ENCODE measurements around the gene LY6G5C. TPM values are rescaled to one million over a fixed set of nuclear protein-coding genes. Genes with fewer than 3 reads are reported as not detected.

The LY6G5C gene
- total and polyA plus RNA-seq, 4 donors, result 0.40 to 13.1 (median 5.9) TPM

- WGBS (ENCODE audit: insufficient coverage), result 81% methylated on average over 3 of the region's 4 CpGs
- no peak overlapping the region for H3K4me3 ChIP-seq (ENCODE audit: low read depth, low read length)
- H3K4me1 ChIP-seq (ENCODE audit: control insufficient read depth, insufficient read depth, low read length), result no peaks in the 10 kb centered on the region
- H3K36me3 ChIP-seq (ENCODE audit: control insufficient read depth, insufficient read depth, low read length), result peaks cover 91% of the 10 kb centered on the region
- H3K9me3 ChIP-seq (ENCODE audit: control insufficient read depth, insufficient read depth, low read length), result no peaks in the 10 kb centered on the region
- no peak for DNase-seq (ENCODE audit: low read depth in 4 of 6, low spot score in 6 of 6)
- H3K27ac ChIP-seq (ENCODE audit: low read depth, low read length), result no peak overlapping the region
- no peaks in the 10 kb centered on the region for H3K27me3 ChIP-seq (ENCODE audit: control insufficient read depth, insufficient read depth, low read length)
Measured at GRCh38 chr6:31692353-31692752, 11.5 kb upstream of the LY6G5C start.

GRCh38 chr6:31691564-31692108 is 10.8 kb upstream of the LY6G5C start:
- Histone ChIP-seq H3K4me1 (ENCODE audit: control insufficient read depth, insufficient read depth, low read length) (no peaks in the 10 kb centered on the region), H3K27ac (ENCODE audit: low read depth, low read length) (no peak overlapping the region), H3K9me3 (ENCODE audit: control insufficient read depth, insufficient read depth, low read length) (no peaks in the 10 kb centered on the region), H3K27me3 (ENCODE audit: control insufficient read depth, insufficient read depth, low read length) (no peaks in the 10 kb centered on the region), H3K4me3 (ENCODE audit: low read depth, low read length) (no peak overlapping the region), H3K36me3 (ENCODE audit: control insufficient read depth, insufficient read depth, low read length) (peaks cover 94% of the 10 kb centered on the region)
- WGBS (ENCODE audit: insufficient coverage), result 87% methylated on average over 5 of the region's 12 CpGs
- DNase-seq (ENCODE audit: low read depth in 4 of 6, low spot score in 6 of 6), result no peak

GRCh38 chr6:31691078-31691463 is 10.2 kb upstream of the LY6G5C start:
- Histone ChIP-seq H3K4me3 (ENCODE audit: low read depth, low read length) (no peak overlapping the region), H3K9me3 (ENCODE audit: control insufficient read depth, insufficient read depth, low read length) (no peaks in the 10 kb centered on the region), H3K27ac (ENCODE audit: low read depth, low read length) (no peak overlapping the region), H3K27me3 (ENCODE audit: control insufficient read depth, insufficient read depth, low read length) (no peaks in the 10 kb centered on the region), H3K4me1 (ENCODE audit: control insufficient read depth, insufficient read depth, low read length) (no peaks in the 10 kb centered on the region), H3K36me3 (ENCODE audit: control insufficient read depth, insufficient read depth, low read length) (peaks cover 94% of the 10 kb centered on the region)
- no peak for DNase-seq (ENCODE audit: low read depth in 4 of 6, low spot score in 6 of 6)
- 92% methylated on average over 2 of the region's 6 CpGs for WGBS (ENCODE audit: insufficient coverage)

- no peaks in the 10 kb centered on the region for H3K4me1 ChIP-seq (ENCODE audit: control insufficient read depth, insufficient read depth, low read length)
- no peak overlapping the region for H3K4me3 ChIP-seq (ENCODE audit: low read depth, low read length)
- 58% methylated on average over 3 of the region's 10 CpGs for WGBS (ENCODE audit: insufficient coverage)
- no peak for DNase-seq (ENCODE audit: low read depth in 4 of 6, low spot score in 6 of 6)
- peaks cover 94% of the 10 kb centered on the region for H3K36me3 ChIP-seq (ENCODE audit: control insufficient read depth, insufficient read depth, low read length)
- H3K9me3 ChIP-seq (ENCODE audit: control insufficient read depth, insufficient read depth, low read length), result no peaks in the 10 kb centered on the region
- no peaks in the 10 kb centered on the region for H3K27me3 ChIP-seq (ENCODE audit: control insufficient read depth, insufficient read depth, low read length)
- H3K27ac ChIP-seq (ENCODE audit: low read depth, low read length), result no peak overlapping the region
Measured at GRCh38 chr6:31690231-31691077, 9.6 kb upstream of the LY6G5C start.

- WGBS (ENCODE audit: insufficient coverage), result 85% methylated on average over 7 of the region's 11 CpGs
- Histone ChIP-seq H3K36me3 (ENCODE audit: control insufficient read depth, insufficient read depth, low read length) (peaks cover 90% of the 10 kb centered on the region), H3K27me3 (ENCODE audit: control insufficient read depth, insufficient read depth, low read length) (no peaks in the 10 kb centered on the region), H3K4me3 (ENCODE audit: low read depth, low read length) (no peak overlapping the region), H3K9me3 (ENCODE audit: control insufficient read depth, insufficient read depth, low read length) (no peaks in the 10 kb centered on the region), H3K4me1 (ENCODE audit: control insufficient read depth, insufficient read depth, low read length) (no peaks in the 10 kb centered on the region), H3K27ac (ENCODE audit: low read depth, low read length) (no peak overlapping the region)
- no peak for DNase-seq (ENCODE audit: low read depth in 4 of 6, low spot score in 6 of 6)
Measured at GRCh38 chr6:31689249-31690110, 8.6 kb upstream of the LY6G5C start.

GRCh38 chr6:31687860-31688693 is 7.2 kb upstream of the LY6G5C start:
- H3K27me3 ChIP-seq (ENCODE audit: control insufficient read depth, insufficient read depth, low read length), result no peaks in the 10 kb centered on the region
- peaks cover 84% of the 10 kb centered on the region for H3K36me3 ChIP-seq (ENCODE audit: control insufficient read depth, insufficient read depth, low read length)
- H3K27ac ChIP-seq (ENCODE audit: low read depth, low read length), result no peak overlapping the region
- no peak for DNase-seq (ENCODE audit: low read depth in 4 of 6, low spot score in 6 of 6)
- peaks cover 8% of the 10 kb centered on the region for H3K4me1 ChIP-seq (ENCODE audit: control insufficient read depth, insufficient read depth, low read length)
- H3K4me3 ChIP-seq (ENCODE audit: low read depth, low read length), result no peak overlapping the region
- WGBS (ENCODE audit: insufficient coverage), result 85% methylated on average over 9 of the region's 14 CpGs
- H3K9me3 ChIP-seq (ENCODE audit: control insufficient read depth, insufficient read depth, low read length), result no peaks in the 10 kb centered on the region

- Histone ChIP-seq H3K27ac (ENCODE audit: low read depth, low read length) (no peak overlapping the region), H3K36me3 (ENCODE audit: control insufficient read depth, insufficient read depth, low read length) (peaks cover 77% of the 10 kb centered on the region), H3K4me3 (ENCODE audit: low read depth, low read length) (no peak overlapping the region), H3K27me3 (ENCODE audit: control insufficient read depth, insufficient read depth, low read length) (no peaks in the 10 kb centered on the region), H3K9me3 (ENCODE audit: control insufficient read depth, insufficient read depth, low read length) (no peaks in the 10 kb centered on the region), H3K4me1 (ENCODE audit: control insufficient read depth, insufficient read depth, low read length) (peaks cover 16% of the 10 kb centered on the region)
- 73% methylated on average over 5 of the region's 8 CpGs for WGBS (ENCODE audit: insufficient coverage)
- no peak for DNase-seq (ENCODE audit: low read depth in 4 of 6, low spot score in 6 of 6)
Measured at GRCh38 chr6:31687321-31687720, 6.5 kb upstream of the LY6G5C start.

- peaks cover 71% of the 10 kb centered on the region for H3K36me3 ChIP-seq (ENCODE audit: control insufficient read depth, insufficient read depth, low read length)
- H3K4me3 ChIP-seq (ENCODE audit: low read depth, low read length), result no peak overlapping the region
- H3K9me3 ChIP-seq (ENCODE audit: control insufficient read depth, insufficient read depth, low read length), result no peaks in the 10 kb centered on the region
- H3K27me3 ChIP-seq (ENCODE audit: control insufficient read depth, insufficient read depth, low read length), result no peaks in the 10 kb centered on the region
- peaks cover 24% of the 10 kb centered on the region for H3K4me1 ChIP-seq (ENCODE audit: control insufficient read depth, insufficient read depth, low read length)
- no peak for DNase-seq (ENCODE audit: low read depth in 4 of 6, low spot score in 6 of 6)
- H3K27ac ChIP-seq (ENCODE audit: low read depth, low read length), result no peak overlapping the region
- WGBS (ENCODE audit: insufficient coverage), result 83% methylated on average over 4 of the region's 5 CpGs
Measured at GRCh38 chr6:31686483-31686882, 5.6 kb upstream of the LY6G5C start.

GRCh38 chr6:31683591-31683990 is 2.7 kb upstream of the LY6G5C start:
- 41% methylated on average over 7 of the region's 13 CpGs for WGBS (ENCODE audit: insufficient coverage)
- Histone ChIP-seq H3K4me3 (ENCODE audit: low read depth, low read length) (peak overlapping the region; percentile 47), H3K4me1 (ENCODE audit: control insufficient read depth, insufficient read depth, low read length) (peaks cover 39% of the 10 kb centered on the region), H3K27ac (ENCODE audit: low read depth, low read length) (peak overlapping the region; percentile 86), H3K27me3 (ENCODE audit: control insufficient read depth, insufficient read depth, low read length) (no peaks in the 10 kb centered on the region), H3K9me3 (ENCODE audit: control insufficient read depth, insufficient read depth, low read length) (no peaks in the 10 kb centered on the region), H3K36me3 (ENCODE audit: control insufficient read depth, insufficient read depth, low read length) (peaks cover 47% of the 10 kb centered on the region)
- DNase-seq (ENCODE audit: low read depth in 4 of 6, low spot score in 6 of 6), result peak in 2 of 6 donors; percentile 23 to 54

Measured in spinal cord (tissue), 10 donors.